DMS79 treated with DMSO at 0.1 percent for 48 hours (cell line): Measurements from ENCODE around the gene EHBP1L1.
"Not testable (repeated sequence)": the region's sequence is repeated elsewhere in the genome, so short reads cannot be mapped to it uniquely, and the experiment has no call there.

Source experiments
- DNase-seq: peaks from one replicate; lab custom pipeline; 2025; lab: John Stamatoyannopoulos, UW

EHBP1L1 gene

GRCh38 chr11:65560555-65561418, 15.1 kb upstream of the EHBP1L1 start:
- peak; percentile 30 for DNase-seq

GRCh38 chr11:65562020-65562419, 13.8 kb upstream of the EHBP1L1 start:
- DNase-seq: no peak

GRCh38 chr11:65562788-65563187, 13.1 kb upstream of the EHBP1L1 start:
- DNase-seq: no peak

GRCh38 chr11:65563601-65564000, 12.3 kb upstream of the EHBP1L1 start:
- no peak for DNase-seq

- DNase-seq: not testable (repeated sequence)
These were observed 10.8 kb upstream of the EHBP1L1 start for GRCh38 chr11:65564879-65565559.

- peak; percentile 96 for DNase-seq
These were observed 10.0 kb upstream of the EHBP1L1 start for GRCh38 chr11:65565624-65566453.

- DNase-seq: no peak
These were observed 6.5 kb upstream of the EHBP1L1 start for GRCh38 chr11:65569164-65569972.

- DNase-seq: peak; percentile 91
These were observed 5.6 kb upstream of the EHBP1L1 start, which contains the start of gene ZNRD2 for GRCh38 chr11:65569973-65570918. Gene ZNRD2 (plus strand): TSS chr11:65570477. CDS start chr11:65570492, 15 bp downstream.

GRCh38 chr11:65571420-65571819, 4.4 kb upstream of the EHBP1L1 start:
- no peak for DNase-seq

- peak; percentile 43 for DNase-seq
These were observed 3.9 kb upstream of the EHBP1L1 start for GRCh38 chr11:65571940-65572339.

- peak; percentile 80 for DNase-seq
These were observed 3.3 kb upstream of the EHBP1L1 start, which contains the start of gene FAM89B for GRCh38 chr11:65572356-65573051. Gene FAM89B (plus strand): TSS chr11:65572538. CDS start chr11:65572670, 132 bp downstream.

GRCh38 chr11:65573391-65574079, 2.3 kb upstream of the EHBP1L1 start:
- DNase-seq: no peak

GRCh38 chr11:65574109-65574810, 1.6 kb upstream of the EHBP1L1 start:
- DNase-seq: peak; percentile 62

GRCh38 chr11:65574811-65575567, 864 bp upstream of the EHBP1L1 start:
- no peak for DNase-seq

- no peak for DNase-seq
These were observed 496 bp downstream of the EHBP1L1 start for GRCh38 chr11:65576232-65576866.

GRCh38 chr11:65576867-65577755, 1.3 kb downstream of the EHBP1L1 start:
- DNase-seq: no peak
